ENCODE data around the gene THBS3.
"Not testable (repeated sequence)": the region's sequence is repeated elsewhere in the genome, so short reads cannot be mapped to it uniquely, and the experiment has no call there.

The THBS3 gene

GRCh38 chr1:155172732-155173477 lies 34.8 kb downstream of the THBS3 start, which contains the start of gene KRTCAP2:
Gene KRTCAP2 (minus strand): TSS chr1:155173304. CDS start chr1:155173224, 80 bp downstream.
- peak; percentile 98 for DNase-seq

DNA sequence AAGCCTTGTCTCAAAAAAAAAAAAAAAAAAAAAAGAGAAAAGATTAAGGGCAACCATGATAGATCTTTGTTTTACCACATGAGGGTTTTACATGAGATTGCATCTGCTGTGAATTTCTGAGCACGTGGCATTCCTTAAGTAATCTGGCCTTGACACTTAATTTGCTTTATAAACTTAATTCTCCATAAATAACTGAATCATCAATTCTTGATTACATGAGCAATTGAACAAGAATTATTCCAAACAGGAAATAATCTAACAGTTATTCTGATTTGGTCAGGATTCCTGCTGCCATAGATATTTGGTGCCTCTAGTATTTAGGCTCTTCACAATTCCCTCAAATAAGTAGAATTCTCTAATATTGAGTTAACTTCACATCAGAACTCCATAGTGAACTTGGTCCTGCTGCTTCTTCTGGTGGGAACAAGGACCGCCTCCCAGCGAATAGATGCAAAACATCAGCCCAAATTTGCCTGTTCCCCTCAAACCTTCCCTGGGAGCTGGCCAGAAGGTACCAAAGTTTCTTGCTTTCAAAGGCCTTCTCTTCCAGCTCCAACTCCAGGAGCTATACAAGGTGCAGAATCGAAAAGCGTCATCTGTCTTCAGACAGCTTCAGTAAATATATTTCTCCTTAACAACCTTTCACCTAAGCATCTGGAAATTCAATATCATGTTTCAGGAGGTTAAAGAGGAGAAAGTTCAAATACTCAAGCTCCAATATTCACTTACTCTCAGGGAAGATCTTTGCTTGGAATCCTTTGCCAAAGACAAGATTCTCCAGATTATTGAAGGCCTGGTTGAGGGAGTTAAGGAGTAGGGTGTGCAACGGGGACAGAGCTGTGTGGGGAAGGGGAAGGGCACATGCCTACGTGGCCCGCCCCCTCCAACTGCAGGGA lies 35.6 kb downstream of the THBS3 start:
- DNase-seq = no peak

DNA sequence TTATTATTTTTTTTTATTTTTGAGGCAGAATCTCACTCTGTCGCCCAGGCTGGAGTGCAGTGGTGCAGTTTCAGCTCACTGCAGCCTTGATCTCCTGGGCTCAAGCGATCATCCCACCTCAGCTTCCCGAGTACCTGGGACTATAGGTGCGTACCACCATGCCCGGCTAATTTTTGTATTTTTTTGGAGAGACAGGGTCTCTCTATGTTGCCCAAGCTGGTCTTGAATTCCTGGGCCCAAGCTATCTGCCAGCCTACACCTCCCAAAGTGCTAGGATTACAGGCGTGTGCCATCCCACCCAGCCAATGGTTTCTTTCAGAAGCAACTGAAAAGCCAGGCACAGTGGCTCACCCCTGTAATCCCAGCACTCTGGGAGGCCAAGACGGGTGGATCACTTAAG lies 36.9 kb downstream of the THBS3 start:
- no peak for DNase-seq

DNA sequence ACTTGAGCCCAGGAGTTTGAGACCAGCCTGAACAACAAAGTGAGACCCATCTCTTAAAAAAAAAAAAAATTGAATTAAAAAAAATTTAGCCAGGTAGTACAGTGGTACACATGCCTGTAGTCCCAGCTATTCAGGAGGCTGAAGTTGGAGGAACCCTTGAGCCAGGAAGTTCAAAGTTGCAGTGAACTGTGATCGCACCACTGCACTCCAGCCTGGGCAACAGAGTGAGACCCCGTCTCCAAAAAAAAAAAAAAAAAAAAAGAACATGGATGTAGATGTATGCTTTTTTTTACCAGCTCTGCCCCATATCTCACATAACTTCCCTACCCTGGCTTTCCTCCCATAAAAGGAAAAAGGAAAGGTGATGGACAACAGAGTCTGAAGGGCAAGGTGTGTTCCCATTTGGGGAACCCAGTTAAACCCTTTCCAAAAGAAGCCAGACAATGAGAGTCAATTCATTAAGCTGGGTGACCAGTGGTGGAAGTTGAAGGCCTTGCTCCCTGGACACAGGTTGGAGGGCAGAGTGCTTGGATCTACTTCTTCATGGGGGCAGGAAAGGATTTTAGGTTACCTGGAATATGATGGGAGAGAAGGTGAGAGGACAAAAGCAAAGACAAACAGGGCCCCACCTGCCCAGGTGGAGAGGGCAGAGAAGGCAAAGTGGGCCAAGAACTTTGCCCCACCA lies 37.5 kb downstream of the THBS3 start:
- DNase-seq = no peak

GRCh38 chr1:155169541-155169940 lies 38.2 kb downstream of the THBS3 start:
- no peak for DNase-seq

DNA sequence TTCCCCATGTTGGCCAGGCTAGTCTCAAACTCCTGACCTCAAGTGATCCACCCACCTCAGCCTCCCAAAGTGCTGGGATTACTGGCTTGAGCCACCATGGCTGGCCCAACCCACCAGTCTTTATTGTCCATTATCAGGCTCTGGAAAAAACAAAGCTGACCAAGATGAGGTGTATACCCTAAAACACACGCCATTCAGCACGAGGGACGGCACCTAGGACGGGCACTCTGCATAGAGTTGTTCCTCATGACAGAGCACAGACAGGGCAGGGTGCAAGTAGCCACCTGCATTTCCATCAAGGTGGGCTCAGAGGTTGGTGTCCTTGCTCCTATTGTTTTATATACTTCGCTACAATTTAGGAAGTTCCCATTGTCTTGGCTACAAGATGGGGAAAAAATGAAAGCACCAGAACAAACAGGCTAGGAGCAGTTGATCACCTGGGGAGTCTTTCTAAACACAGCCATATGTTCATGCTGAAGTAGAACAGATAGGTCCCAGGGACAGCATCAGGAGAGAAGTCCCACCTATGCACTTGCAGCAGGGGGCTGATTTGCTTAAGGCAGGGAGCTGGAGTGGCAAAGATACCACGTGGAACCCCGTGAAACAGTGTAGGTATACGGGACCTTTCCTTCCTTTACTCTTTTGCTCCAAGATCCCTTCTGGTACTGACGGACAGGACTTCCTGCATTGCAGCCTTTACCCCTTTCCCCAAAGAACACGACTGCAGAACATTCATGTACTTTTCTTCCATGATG lies 39.1 kb downstream of the THBS3 start:
- DNase-seq = no peak

GRCh38 chr1:155168105-155168445 lies 39.6 kb downstream of the THBS3 start:
- not testable (repeated sequence) for DNase-seq

DNA sequence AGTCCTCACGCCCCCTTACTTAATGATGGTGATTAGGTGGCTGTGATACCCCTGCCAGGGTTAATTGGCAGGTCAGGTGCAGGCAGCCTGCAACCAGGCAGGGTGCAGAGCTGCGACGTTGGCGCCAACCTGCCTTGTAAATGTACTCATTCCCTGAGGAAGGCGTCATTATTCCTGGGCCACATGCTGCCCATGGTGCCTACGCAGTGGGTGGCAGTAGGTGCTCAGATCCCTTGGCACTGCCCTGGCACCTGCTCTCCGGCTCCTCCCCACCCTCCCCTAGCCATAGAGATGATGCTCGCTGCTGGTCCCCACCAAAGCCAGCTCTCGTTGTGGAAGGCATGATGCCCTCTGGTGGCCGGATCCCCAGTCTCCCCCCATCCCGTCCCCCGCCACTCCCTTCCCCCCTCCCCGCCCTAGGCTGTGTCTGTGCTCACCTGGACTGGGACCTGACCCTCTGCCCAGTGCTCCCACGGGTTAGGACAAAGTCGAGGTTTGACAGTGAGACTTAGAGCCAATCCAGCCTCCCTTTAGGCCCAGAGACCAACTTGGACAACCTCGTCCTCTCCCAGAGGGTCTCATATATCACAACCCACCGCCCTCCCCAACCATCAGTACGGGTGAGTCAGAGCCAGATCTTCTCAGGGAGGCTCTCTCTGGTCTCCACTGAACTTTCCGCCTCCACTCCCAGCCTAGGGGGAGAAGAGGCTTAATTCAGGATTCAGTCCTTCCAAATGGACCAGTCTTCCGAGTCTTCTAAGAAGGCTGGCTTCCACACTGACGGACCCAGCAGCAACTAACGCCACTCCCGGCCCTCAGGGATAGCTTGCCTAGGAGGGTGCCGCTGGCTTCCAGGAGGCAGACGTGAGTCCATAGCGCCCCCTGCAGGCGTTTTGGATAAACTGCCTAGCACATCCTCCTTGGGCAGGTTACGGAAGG lies 40.3 kb downstream of the THBS3 start:
- DNase-seq = peak; percentile 93

- DNase-seq = no peak
Measured at GRCh38 chr1:155166471-155167165, 41.1 kb downstream of the THBS3 start.

- DNase-seq = no peak
Measured at GRCh38 chr1:155166051-155166470, 41.6 kb downstream of the THBS3 start.

- DNase-seq = not testable (repeated sequence)
Measured at GRCh38 chr1:155164625-155165024, 43.1 kb downstream of the THBS3 start.

GRCh38 chr1:155163785-155164184 lies 43.9 kb downstream of the THBS3 start:
- DNase-seq = not testable (repeated sequence)

- DNase-seq = not testable (repeated sequence)
Measured at GRCh38 chr1:155162631-155163030, 45.1 kb downstream of the THBS3 start.

GRCh38 chr1:155160128-155160527 lies 47.6 kb downstream of the THBS3 start:
- no peak for DNase-seq

GRCh38 chr1:155158991-155159390 lies 48.7 kb downstream of the THBS3 start:
- DNase-seq = no peak

DNA sequence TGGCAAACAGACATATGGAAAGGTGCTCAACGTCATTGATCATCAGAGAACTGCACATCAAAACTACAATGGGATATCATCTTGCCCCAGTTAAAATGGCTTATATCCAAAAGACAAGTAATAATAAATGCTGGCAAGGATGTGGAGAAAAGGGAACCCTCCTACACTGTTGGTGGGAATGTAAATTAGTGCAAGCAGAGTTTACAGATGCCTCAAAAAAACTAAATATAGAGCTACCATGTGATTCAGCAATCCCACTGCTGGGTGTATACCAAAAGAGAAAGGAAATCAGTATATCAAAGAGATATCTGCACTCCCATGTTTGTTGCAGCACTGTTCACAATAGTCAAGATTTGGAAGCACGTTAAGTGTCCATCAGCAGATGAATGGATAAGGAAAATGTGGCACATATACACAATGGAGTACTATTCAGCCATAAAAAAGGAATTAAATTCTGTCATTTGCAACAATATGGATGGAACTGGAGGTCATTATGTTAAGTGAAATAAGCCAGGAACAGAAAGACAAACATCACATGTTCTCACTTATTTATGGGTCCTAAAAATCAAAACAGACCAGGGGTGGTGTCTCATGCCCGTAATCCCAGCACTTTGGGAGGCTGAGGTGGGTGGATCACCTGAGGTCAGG lies 51.6 kb downstream of the THBS3 start:
- DNase-seq = not testable (repeated sequence)

All from DMS53 (cell line).